GM21381 (cell line): Measurements from ENCODE around the gene SLC9A3.
A peak's percentile ranks its signal among the peaks of the same experiment; 100 is the strongest.

ENCODE experiments used
- ATAC-seq: cut with Tn5 transposase; IDR thresholded peaks from one replicate; pipeline ENCODE4 v1.9.1; 2021; ENCODE audit warnings: mild to moderate bottlenecking, moderate library complexity; ENCODE audit not compliant: unreplicated experiment

SLC9A3 gene

GRCh38 chr5:433836-434235 is 90.4 kb downstream of the SLC9A3 start:
- no peak for ATAC-seq

DNA sequence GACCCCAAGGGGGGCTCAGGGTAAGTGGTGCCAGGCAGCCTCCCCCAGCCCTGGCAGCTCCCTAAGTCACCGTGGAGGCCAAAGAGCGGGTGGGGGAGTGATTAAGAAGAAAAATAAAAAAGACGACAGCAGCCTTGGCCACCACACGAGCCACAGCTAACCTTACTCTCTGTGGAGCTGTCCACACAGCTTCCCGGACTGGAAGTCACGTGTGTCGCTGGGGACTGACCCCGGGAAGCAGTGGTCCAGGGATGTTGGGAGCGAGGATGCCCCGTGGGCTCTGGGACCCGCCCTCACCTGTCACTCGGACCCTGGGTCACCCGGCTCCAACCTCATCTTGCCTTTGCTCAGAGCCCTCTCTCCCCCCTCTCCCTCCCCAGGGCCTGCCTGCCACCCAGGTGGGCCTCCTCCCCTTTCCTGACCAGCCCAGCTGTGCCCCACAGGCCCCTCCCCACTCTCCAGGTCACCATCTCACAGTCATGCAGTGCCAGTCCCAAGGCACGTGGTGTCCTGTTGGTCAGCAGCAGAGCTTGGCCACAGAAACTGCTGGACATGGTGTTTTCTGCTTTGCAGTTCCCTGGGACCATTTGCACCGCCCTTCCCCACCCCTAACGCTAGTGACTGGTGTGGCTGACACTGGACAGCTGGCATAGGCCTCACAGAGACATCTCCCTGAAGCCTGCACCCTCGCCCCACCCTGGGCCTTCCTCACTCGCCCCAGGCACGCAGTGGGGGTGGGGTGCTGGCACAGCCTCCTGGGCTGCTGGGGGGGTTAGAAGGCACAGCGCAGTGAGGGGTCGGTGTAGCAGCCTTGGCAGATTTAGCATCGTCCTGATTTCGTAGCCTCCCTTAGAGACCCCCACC is 91.1 kb downstream of the SLC9A3 start:
- ATAC-seq, result no peak

DNA sequence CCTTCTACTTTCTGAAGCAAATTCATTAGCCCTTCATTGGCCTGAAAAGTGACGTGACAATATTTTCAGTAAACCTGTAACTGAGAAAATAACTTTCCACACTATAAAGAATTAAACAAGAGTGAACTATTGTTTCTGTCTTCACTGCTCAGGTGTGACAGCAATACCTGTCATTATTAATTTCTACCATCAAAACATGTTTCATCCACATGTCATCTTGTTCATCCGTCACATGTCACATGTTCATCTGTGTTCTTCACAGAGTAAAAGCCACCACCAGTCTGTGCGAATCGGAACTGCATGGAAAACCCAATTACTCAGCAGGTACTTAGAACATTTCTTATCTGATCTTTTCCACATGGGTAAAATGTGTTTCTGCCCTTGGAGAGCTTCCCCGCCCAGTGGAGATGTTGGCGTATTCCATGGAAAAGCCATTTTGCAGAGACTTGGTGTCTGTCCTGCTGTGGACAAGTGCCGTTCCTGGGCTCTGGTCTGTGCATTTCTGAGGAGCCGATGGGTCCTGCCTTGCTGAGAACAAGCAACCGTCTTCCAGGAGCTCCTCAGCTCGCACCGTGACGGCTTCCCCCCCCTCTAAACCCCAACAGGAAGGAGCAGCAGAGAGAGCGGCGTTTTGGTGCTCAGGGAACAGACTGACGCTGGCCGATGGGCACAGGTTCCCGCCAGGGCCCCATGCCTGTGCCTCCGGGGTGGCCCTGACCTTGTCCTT is 91.9 kb downstream of the SLC9A3 start:
- ATAC-seq, result no peak

DNA sequence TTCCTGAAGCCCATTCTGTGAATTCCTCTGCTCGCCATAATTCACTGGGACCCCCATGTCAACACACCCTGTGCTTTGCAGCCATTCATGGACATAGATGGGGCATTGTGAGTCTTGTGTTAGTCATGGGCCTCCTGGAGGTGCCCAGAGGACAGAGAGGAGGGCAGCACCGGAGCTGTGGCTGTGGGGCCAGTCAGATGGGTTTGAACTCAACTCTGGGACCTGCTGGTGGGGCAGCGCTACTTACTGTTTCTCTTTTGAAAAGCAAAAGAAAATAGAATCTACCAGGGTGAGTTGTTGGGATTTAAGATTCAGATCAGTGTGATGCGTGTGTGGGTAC is 92.6 kb downstream of the SLC9A3 start:
- no peak for ATAC-seq

DNA sequence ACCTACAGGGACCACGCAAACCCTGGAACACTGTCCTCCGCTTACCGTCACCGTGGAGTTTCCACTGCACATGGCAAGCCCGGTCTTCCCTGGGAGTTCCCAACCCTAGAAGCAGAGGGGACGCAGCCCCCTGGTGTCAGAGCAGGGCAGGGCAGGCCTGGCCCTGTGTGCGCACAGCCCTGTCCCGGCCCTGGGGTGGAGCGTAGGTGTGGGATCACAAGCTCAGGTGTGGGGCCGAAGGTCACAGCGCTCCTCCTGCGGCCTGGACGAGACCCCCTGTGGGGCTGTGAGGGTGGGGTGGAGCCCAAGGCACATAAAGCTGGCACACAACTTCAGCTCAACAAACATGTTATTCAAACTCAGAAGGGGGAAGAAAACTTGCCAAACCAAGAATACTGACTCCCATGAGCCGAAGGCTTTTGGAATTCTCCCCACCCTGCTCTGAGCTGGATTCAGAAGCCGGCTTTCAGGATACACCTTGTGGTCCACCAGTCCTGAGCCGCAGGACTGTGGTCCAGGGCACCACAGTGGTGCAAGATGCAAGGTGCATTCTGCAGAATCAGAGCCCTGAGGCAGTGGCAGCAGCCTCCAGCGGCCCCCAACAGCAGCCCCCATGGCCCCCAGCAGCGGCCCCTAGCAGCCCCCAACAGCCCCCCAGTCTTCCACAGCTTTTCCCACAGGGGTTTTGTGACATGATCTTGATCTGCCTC is 93.1 kb downstream of the SLC9A3 start:
- peak; percentile 71 for ATAC-seq

GRCh38 chr5:430214-430925 is 93.9 kb downstream of the SLC9A3 start:
- no peak for ATAC-seq

DNA sequence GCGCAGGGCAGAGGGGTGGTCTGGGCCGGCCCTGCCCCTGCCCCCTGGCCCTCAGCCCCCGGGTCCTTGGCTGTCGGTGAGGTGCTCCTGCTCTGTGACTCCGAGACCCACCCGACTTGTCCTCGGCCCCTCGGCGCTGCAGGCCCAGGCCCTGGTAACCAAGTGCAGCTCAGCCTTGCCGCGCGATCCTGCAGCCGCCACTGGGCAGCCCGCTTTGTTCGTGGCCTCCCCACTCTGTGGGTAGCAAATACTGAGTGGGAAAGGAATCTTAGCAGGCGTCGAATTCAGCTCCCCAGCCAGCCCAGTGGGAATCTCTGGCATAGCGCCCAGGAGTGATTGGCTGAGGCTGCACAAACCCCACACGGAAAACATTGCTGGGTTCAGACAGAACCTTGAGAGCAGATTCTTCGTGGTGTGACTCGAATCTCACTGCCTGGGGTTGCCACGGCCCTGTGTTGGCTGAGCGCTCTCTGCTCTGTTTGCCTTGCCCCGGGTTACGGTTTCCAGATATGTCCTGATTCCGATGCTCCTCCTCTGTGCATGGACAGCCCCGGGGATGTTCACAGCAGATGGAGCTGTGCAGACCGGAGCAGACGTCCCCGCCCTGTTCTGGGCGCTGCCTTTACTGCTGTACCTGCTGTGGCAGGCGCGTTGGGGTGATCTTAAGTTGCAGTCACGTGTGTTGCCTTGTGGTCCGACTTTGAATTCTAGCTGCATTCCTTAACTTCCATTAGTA is 94.6 kb downstream of the SLC9A3 start:
- ATAC-seq, result no peak

- no peak for ATAC-seq
Observed at GRCh38 chr5:428754-429452, 95.3 kb downstream of the SLC9A3 start.

DNA sequence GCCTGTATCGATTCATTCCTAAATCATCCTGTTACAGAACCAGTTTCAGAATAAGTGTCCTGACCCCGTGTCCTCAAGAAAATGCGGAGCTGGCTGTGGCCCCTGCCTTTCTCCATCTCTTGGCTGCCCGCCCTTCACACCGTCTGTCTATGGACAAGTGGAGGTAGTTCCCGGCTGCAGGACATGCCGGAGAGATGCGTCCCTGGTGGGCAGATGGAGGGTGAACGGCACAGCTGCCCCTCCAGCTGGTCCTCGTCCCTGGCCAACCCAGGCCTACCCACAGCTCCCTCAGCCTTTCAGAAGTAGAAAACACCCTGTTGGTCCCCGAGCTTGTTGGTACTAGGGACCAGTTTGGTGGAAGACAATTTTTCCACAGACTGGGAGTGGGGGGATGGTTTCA is 96.0 kb downstream of the SLC9A3 start:
- ATAC-seq, result no peak

GRCh38 chr5:427415-428087 is 96.7 kb downstream of the SLC9A3 start:
- no peak for ATAC-seq

- ATAC-seq, result no peak
Observed at GRCh38 chr5:426392-426976, 97.8 kb downstream of the SLC9A3 start.

GRCh38 chr5:425714-426113 is 98.5 kb downstream of the SLC9A3 start:
- no peak for ATAC-seq

DNA sequence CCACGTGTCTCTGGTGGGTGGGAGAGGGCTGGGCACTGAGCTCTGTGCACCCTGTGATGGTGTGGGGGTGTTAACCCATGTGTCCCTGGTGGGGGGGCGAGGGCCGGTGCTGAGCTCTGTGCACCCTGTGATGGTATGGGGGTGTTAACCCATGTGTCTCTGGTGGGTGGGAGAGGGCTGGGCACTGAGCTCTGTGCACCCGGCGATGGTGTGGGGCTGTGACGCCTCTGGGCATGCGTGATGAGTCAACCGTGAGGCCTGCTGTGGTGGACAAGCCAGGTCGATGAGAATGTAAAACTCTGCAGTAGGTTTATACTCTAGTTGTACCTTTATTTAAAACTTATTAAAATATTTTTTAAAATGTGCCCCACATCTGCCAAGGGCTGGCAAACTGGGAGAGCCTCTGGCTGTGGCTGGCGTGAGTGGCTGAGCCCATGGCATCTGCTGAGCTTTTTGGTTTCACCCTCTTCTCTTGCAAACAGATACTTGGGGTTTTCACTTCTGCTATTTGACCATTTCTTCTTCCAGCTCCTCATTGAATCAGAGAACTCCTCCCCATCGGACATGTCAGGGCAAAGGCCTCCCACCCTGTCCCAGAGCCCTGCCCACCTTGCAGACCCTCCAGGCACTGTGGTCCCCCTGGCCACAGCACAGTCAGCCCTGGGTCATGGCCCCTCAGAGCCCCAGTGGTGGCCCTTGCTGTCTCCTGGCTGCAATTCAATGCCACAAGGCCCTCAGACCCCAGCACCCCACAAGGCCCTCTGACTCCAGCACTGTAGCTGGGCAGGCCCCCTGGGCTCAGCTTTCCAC is 99.7 kb downstream of the SLC9A3 start:
- ATAC-seq, result peak; percentile 89

GRCh38 chr5:423626-424261 is 100.5 kb downstream of the SLC9A3 start:
- no peak for ATAC-seq

DNA sequence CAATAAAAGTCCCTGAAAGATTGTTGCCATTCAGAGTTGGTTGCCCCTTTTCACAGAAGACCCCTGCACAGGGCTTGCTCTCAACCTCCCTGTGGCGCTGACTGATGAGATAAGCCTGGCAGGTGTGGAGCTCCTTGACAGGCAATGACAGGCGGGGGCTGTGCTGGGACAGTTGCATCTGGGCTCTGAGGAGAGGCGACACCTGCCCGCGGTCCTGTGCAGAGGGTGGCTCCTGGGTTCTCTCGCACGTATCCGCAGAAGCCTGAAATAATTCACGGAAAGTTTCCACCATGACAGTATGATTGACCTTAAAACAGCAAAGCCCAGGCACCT is 101.0 kb downstream of the SLC9A3 start:
- ATAC-seq, result no peak

DNA sequence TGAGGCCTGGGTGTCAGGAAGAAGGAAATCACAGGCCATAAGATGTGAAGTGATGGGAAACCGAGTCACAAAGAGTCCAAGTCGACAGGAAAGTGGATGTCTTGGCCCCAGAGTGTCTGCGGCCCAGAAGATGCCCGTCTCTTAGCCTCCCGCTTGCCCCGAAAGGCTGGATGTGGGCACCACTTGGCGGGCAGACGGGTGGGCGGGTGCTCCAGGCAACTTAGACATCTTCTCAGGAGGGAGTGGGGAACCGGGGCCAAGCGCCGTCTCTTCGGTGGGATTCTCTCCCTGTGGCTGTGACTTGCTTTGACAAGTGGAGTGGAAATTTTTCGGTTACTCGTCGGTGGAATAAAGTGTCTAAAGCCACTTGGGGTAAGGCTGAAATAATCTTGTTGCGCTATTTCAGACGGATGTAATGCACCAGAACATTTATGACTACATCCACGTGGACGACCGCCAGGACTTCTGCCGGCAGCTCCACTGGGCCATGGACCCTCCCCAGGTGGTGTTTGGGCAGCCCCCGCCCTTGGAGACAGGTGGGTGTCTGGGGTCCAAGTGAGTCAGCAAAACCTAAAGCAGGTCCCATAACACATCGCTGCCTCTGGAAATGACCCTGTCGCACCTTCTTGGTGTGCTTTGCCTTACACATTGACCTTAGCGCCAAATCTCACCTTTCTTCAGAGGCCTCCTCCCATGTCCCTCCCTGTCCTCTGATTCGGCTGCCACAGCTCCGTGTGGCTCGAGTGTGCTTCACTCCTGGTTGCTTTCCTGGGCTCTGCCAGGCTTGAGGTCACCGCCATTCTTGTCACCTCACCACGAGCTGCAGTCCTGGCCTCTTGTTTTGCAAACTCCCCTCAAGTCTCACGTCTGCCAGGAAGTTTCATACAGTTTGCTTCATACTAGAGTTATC is 101.7 kb downstream of the SLC9A3 start:
- ATAC-seq, result no peak

DNA sequence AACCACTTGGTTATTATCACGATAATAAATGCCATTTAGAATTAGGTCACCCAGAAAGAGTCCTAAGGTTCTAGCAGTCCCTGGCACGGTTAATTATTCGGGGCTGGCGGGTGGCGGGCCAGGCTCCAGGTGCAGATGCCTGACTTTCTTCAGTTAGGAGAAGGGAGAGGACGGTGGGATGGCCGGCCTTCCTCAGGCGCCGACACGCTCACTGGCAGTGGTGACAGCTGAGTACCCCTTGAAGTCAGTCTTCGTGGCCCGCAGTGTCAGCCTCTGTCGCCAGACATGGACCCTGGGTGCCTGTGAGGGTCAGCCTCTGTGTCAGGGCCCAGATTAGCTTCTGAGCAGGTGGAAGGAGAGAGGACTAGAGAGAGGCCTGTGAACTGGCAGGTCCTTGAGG is 102.3 kb downstream of the SLC9A3 start:
- ATAC-seq, result no peak
